Heart right ventricle (tissue), 16 donors: ENCODE results near the gene DPP10. TPM values are rescaled to one million over a fixed set of nuclear protein-coding genes. Genes with fewer than 3 reads are reported as not detected.

Experiments used
- ATAC-seq, 8 donors: fragments of 200-7000 bp; cut with Tn5 transposase; one replicate each; pipeline ENCODE4 v1.9.1; 2020; ENCODE audit warnings: mild to moderate bottlenecking in 8 of 8, moderate library complexity in 8 of 8, moderate number of reproducible peaks in 1 of 8
- DNase-seq, 2 donors: peaks; one replicate each; pipeline ENCODE4 v3.0.0-alpha.2; 2020
- H3K27ac ChIP-seq, 10 donors: fragments of 200-600 bp; sonication (generic) in 2 of 10; one replicate each; pipeline versions ENCODE4 v1.5.0 to v1.8.0; 2020 to 2022; ENCODE audit warnings: mild to moderate bottlenecking in 3 of 10
- H3K27me3 ChIP-seq, 7 donors: fragments of 200-600 bp; one replicate each; pipeline ENCODE4 v1.8.0; 2021 to 2022; ENCODE audit warnings: mild to moderate bottlenecking in 2 of 7
- H3K36me3 ChIP-seq, 9 donors: fragments of 200-600 bp; sonication (generic) in 1 of 9; one replicate each; pipeline versions ENCODE4 v1.5.0 to v1.8.0; 2020 to 2022; ENCODE audit warnings: mild to moderate bottlenecking in 2 of 9
- H3K4me1 ChIP-seq, 9 donors: fragments of 200-600 bp; sonication (generic) in 1 of 9; one replicate each; pipeline versions ENCODE4 v1.5.0 to v1.8.0; 2020 to 2022; ENCODE audit warnings: mild to moderate bottlenecking in 4 of 9
- H3K4me3 ChIP-seq, 10 donors: fragments of 200-600 bp; sonication (generic) in 2 of 10; one replicate each; pipeline versions ENCODE4 v1.5.0 to v1.8.0; 2020 to 2022; ENCODE audit warnings: mild to moderate bottlenecking in 7 of 10, moderate library complexity in 2 of 10
- H3K9me3 ChIP-seq, 11 donors: fragments of 200-600 bp in 10 of 11; sonication (generic) in 2 of 11; one replicate each; pipeline versions ENCODE4 v1.5.0 to v1.8.0; 2013 to 2022; ENCODE audit warnings: mild to moderate bottlenecking in 2 of 11, control low read depth in 1 of 11, moderate library complexity in 1 of 11
- WGBS, 2 donors: extraction: QIAGEN DNeasy Blood & Tissue Kit; methylation state at CpG; one replicate each; pipeline ENCODE4 v1.1.7; 2013; ENCODE audit warnings: inconsistent platforms in 1 of 2; 5-methylcytosine and 5-hydroxymethylcytosine counted together
- intact Hi-C, 10 donors: fragments of 100-400 bp; cut with DNase I; formaldehyde crosslinking; loops; one replicate each; pipeline versions ENCODE4 v1.11.1 to v1.14.2; 2022
- polyA plus RNA-seq, 2 donors: library from polyadenylated mRNA; stranded (reverse); fragments of 200-250 nt; gene quantifications; one replicate each; pipeline ENCODE4 v1.2.3, GENCODE V29; 2013
- total RNA-seq, 10 donors: library from RNA; stranded (reverse); fragmentation: NEBNext Ultra II Directional in 3 of 10; extraction: Animal tissue kit (Norgen Biotek cat#: 25700) in 3 of 10; gene quantifications; one replicate each; pipeline versions ENCODE4 v1.2.1 to v1.2.4, GENCODE V29; 2021 to 2023
- TF ChIP-seq, protein P1 (sequence below), 9 donors: fragments of 200-600 bp; sonication (generic) in 2 of 9; IDR thresholded peaks; one replicate each; pipeline versions ENCODE4 v1.5.0 to v1.8.0; 2021 to 2022; ENCODE audit warnings: antibody characterized with exemption in 9 of 9, mild to moderate bottlenecking in 5 of 9, moderate library complexity in 1 of 9
- donor health status: Arrhythmogenic right ventricular cardiomyopathy.
- donor health status: ischemic (EF 13 %, LVEDD 7.1; RV severe dilation, severe dysfunction).
- donor health status: healthy with polysubstance abuse.
- donor health status: DM: no; HTN: yes; CAD: no.
- donor health status: DM: no; HTN: no; CAD: no.
- donor health status: ischemic (EF 25% LVEDD 6.9; RV normal size, moderate dysfunction).
- donor health status: ischemic (EF 25% LVEDD 5.7; RV mildly dilated, moderate dysfunction).
- donor health status: healthy.
- donor health status: DM: yes; HTN: yes; CAD: no.
- donor health status: Ischemic cardiomyopathy.
- donor health status: ischemic (EF 35%, LVEDD 5.7; RV mildly dilated, moderate dysfunction).
- donor health status: nonischemic (EF 11% LVEDD 7.7; RV severe dilation, severe dysfunction).
- donor health status: DM: yes; HTN: yes; CAD: no.
- donor health status: PGD.
- donor health status: ischemic (EF 29% LVEDD 5.4; RV normal size, mild dysfunction).
- donor health status: nonischemic (EF 23%, LVEDD 6.1; RV moderate dilation, normal function).

Gene DPP10
- total and polyA plus RNA-seq, 12 donors: 0.15 to 0.49 (median 0.38) TPM; not detected in 9

DNA sequence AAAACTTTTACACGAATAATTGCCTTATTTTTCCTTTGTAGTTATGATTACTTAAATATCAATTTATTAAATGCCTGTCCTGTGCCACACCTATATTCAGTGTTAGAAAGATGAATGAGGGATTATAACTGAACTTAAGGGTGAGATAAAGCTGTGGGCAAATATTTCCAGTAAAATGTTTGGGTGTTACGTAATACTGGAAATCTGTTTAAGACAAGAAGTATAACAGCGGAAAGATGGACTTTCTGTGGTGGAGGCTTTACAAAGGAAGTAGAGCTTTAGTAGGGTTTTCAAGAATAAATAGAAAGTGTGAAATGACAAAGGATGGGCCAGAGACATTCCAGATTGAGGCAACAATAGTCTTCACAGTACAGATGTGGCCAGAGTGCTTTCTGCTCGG is 927.0 kb downstream of the DPP10 start:
- 80 to 84% methylated on average over 4 of the region's 4 CpGs for WGBS, 2 donors
- Histone ChIP-seq H3K4me1 (no peaks in the 10 kb centered on the region), H3K36me3 (no peaks in the 10 kb centered on the region), H3K4me3 (no peak overlapping the region), H3K9me3 (peaks cover 0 to 29% (median 14%) of the 10 kb centered on the region in 11 donors), H3K27ac (no peak overlapping the region), H3K27me3 (no peaks in the 10 kb centered on the region)
- ATAC-seq (no peak), DNase-seq (no peak)
- TF ChIP-seq, protein P1, sequence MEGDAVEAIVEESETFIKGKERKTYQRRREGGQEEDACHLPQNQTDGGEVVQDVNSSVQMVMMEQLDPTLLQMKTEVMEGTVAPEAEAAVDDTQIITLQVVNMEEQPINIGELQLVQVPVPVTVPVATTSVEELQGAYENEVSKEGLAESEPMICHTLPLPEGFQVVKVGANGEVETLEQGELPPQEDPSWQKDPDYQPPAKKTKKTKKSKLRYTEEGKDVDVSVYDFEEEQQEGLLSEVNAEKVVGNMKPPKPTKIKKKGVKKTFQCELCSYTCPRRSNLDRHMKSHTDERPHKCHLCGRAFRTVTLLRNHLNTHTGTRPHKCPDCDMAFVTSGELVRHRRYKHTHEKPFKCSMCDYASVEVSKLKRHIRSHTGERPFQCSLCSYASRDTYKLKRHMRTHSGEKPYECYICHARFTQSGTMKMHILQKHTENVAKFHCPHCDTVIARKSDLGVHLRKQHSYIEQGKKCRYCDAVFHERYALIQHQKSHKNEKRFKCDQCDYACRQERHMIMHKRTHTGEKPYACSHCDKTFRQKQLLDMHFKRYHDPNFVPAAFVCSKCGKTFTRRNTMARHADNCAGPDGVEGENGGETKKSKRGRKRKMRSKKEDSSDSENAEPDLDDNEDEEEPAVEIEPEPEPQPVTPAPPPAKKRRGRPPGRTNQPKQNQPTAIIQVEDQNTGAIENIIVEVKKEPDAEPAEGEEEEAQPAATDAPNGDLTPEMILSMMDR (IDR thresholded peaks at IDR 0.05): no peak
- intact Hi-C loops: no loop called here

DNA sequence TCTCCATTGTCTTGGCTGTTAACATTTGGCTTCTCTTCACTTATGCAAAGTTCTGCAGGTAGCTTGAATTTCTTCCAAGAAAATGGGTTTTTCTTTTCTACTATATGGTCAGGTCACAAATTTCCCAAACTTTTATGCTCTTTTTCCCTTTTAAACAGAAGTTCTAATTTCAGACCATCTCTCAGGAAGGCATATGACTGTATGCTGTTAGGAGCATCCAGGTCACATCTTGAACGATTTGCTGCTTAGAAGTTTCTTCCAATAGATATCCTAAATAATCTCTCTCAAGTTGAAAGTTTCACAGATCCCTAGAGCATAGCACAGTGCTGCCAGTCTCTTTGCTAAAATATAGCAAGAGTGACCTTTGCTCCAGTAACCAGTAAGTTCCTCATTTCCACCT is 932.5 kb downstream of the DPP10 start:
- TF ChIP-seq, protein P1 (IDR thresholded peaks at IDR 0.05): no peak
- no peak for DNase-seq
- 78 to 84% methylated on average over 1 of the region's 1 CpG for WGBS, 2 donors
- H3K4me1 ChIP-seq: no peaks in the 10 kb centered on the region
- no peak overlapping the region for H3K27ac ChIP-seq
- H3K27me3 ChIP-seq: no peaks in the 10 kb centered on the region
- no peak for ATAC-seq
- intact Hi-C loops: no loop called here
- H3K9me3 ChIP-seq: peaks cover 0 to 50% (median 25%) of the 10 kb centered on the region in 11 donors
- no peak overlapping the region for H3K4me3 ChIP-seq
- H3K36me3 ChIP-seq: no peaks in the 10 kb centered on the region

DNA sequence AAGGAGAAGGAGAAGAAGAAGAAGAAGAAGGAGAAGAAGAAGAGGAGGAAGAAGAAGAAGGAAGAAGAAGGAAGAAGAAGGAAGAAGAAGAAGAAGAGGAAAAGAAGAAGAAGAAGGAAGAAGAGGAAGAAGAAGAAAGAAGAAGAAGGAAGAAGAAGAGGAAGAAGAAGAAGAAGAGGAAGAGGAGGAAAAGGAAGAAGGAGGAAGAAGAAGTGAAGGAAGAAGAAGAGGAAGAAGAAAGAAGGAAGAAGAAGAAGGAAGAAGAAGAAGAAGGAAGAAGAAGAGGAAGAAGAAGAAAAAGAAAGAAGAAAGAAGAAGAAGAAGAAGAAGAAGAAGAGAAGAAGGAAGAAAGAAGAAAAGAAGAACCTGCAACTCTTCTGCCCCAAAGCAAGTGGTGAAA is 942.0 kb downstream of the DPP10 start:
- Histone ChIP-seq H3K4me3 (no peak overlapping the region), H3K27me3 (peaks cover 0 to 3% (median 0%) of the 10 kb centered on the region in 7 donors), H3K27ac (no peak overlapping the region), H3K9me3 (peaks cover 0 to 36% (median 0%) of the 10 kb centered on the region in 11 donors), H3K4me1 (no peaks in the 10 kb centered on the region), H3K36me3 (no peaks in the 10 kb centered on the region)
- TF ChIP-seq, protein P1 (IDR thresholded peaks at IDR 0.05): no peak
- intact Hi-C loops: no loop called here
- ATAC-seq: no peak
- DNase-seq: no peak

DNA sequence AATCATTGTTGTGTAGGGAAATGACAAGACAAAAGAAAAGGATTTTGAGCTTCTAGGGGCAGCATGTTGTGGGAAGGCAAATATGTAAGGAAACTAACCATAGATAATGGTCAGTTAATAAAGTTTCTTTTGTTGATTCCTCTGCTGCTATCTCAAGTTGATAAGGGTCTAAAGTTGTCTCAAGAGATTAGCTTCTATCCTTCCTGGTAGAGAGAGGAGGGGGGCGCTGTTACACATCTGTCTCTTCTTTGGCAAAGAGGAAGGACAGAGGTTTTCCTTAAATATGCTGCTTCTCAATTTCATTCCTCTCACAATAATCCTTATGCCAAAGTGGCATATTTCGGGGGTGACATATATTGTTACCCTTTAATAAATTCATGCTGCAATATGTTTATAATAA is 944.0 kb downstream of the DPP10 start:
- intact Hi-C loops: no loop called here
- H3K4me1 ChIP-seq: no peaks in the 10 kb centered on the region
- H3K9me3 ChIP-seq: peaks cover 0 to 34% (median 0%) of the 10 kb centered on the region in 11 donors
- ATAC-seq (no peak), DNase-seq (no peak)
- no peaks in the 10 kb centered on the region for H3K36me3 ChIP-seq
- no peak overlapping the region for H3K4me3 ChIP-seq
- peaks cover 0 to 3% (median 0%) of the 10 kb centered on the region in 7 donors for H3K27me3 ChIP-seq
- H3K27ac ChIP-seq: no peak overlapping the region
- TF ChIP-seq, protein P1 (IDR thresholded peaks at IDR 0.05): no peak
- 58 to 68% methylated on average over 2 of the region's 2 CpGs for WGBS, 2 donors
